IMR-90 (cell line): Measurements from ENCODE around the gene CAPN7. TPM values are rescaled to one million over a fixed set of nuclear protein-coding genes. Genes with fewer than 3 reads are reported as not detected.

Experiments used
- ATAC-seq: fragments of 200-7000 bp; cut with Tn5 transposase; 2 replicates; pipeline ENCODE4 v1.9.1; 2020; ENCODE audit warnings: low read depth, mild to moderate bottlenecking, moderate library complexity
- BruUV-seq: library from RNA; stranded (reverse); fragments of 400-500 nt; replicated peaks from 2 replicates; lab custom pipeline; 2021; lab: Mats Ljungman, UMichigan
- CTCF ChIA-PET: fragments of 300-600 bp; formaldehyde crosslinking; extraction: SDS; loops from one replicate; lab custom pipeline; 2021; ENCODE audit warnings: antibody characterized with exemption; lab: Yijun Ruan, JAX
- POLR2A ChIA-PET: fragments of 300-600 bp; sonication (Branson Sonifier 250); formaldehyde crosslinking; loops from one replicate; lab custom pipeline; 2022; ENCODE audit warnings: antibody characterized with exemption; ENCODE audit not compliant: unreplicated experiment; lab: Charles Lee
- DNase-seq: peaks from one replicate; pipeline ENCODE4 v3.0.0; 2013
- H2AFZ ChIP-seq: replicated peaks from 2 replicates; pipeline ENCODE3; 2013; ENCODE audit warnings: low read length, mild to moderate bottlenecking; ENCODE audit not compliant: poor library complexity
- H2AK5ac ChIP-seq: 2 replicates; pipeline ENCODE4 v1.6.1; 2013; ENCODE audit warnings: low read depth, low read length, inconsistent platforms
- H2AK9ac ChIP-seq: replicated peaks from 2 replicates; pipeline ENCODE3; 2013; ENCODE audit warnings: mild to moderate bottlenecking, low read depth, low read length, moderate library complexity; ENCODE audit not compliant: poor library complexity
- H2BK120ac ChIP-seq: 2 replicates; pipeline ENCODE4 v1.6.1; 2013; ENCODE audit warnings: low read depth, low read length, inconsistent platforms
- H2BK15ac ChIP-seq: 3 replicates; pipeline ENCODE4 v1.6.1; 2013; ENCODE audit warnings: low read depth, low read length, inconsistent platforms
- H2BK20ac ChIP-seq: 2 replicates; pipeline ENCODE4 v1.6.1; 2013; ENCODE audit warnings: low read depth, mild to moderate bottlenecking, inconsistent platforms, low read length, moderate library complexity
- H2BK5ac ChIP-seq: 2 replicates; pipeline ENCODE4 v1.6.1; 2013; ENCODE audit warnings: mild to moderate bottlenecking, low read depth, low read length, inconsistent platforms; ENCODE audit not compliant: poor library complexity, severe bottlenecking
- H3K14ac ChIP-seq: replicated peaks from 2 replicates; pipeline ENCODE4 v1.6.1; 2013; ENCODE audit warnings: low read depth, low read length, inconsistent platforms
- H3K18ac ChIP-seq: 2 replicates; pipeline ENCODE4 v1.6.1; 2013; ENCODE audit warnings: low read depth, low read length, control low read depth
- H3K23ac ChIP-seq: 2 replicates; pipeline ENCODE4 v1.6.1; 2013; ENCODE audit warnings: low read depth, low read length, inconsistent platforms
- H3K27ac ChIP-seq: 2 replicates; pipeline ENCODE4 v1.5.1; 2013; ENCODE audit warnings: mild to moderate bottlenecking, control low read depth, low read length; ENCODE audit not compliant: insufficient read depth
- H3K27me3 ChIP-seq: 2 replicates; pipeline ENCODE4 v1.6.1; 2013; ENCODE audit warnings: low read length; ENCODE audit not compliant: control insufficient read depth, insufficient read depth
- H3K36me3 ChIP-seq: 2 replicates; pipeline ENCODE4 v1.6.1; 2013; ENCODE audit warnings: low read length, mixed read lengths; ENCODE audit not compliant: control insufficient read depth, insufficient read depth
- H3K4ac ChIP-seq: 2 replicates; pipeline ENCODE4 v1.6.1; 2013; ENCODE audit warnings: low read depth, low read length, inconsistent platforms
- H3K4me1 ChIP-seq: 2 replicates; pipeline ENCODE4 v1.6.1; 2013; ENCODE audit warnings: low read length, mixed read lengths; ENCODE audit not compliant: control insufficient read depth, insufficient read depth
- H3K4me2 ChIP-seq: 2 replicates; pipeline ENCODE4 v1.6.1; 2013; ENCODE audit warnings: low read depth, mild to moderate bottlenecking, control low read depth, low read length, moderate library complexity
- H3K4me3 ChIP-seq: 2 replicates; pipeline ENCODE4 v1.5.1; 2013; ENCODE audit warnings: low read depth, mild to moderate bottlenecking, control low read depth, low read length, moderate library complexity; ENCODE audit not compliant: insufficient read depth
- H3K56ac ChIP-seq: 2 replicates; pipeline ENCODE4 v1.6.1; 2013; ENCODE audit warnings: low read length, inconsistent platforms; ENCODE audit not compliant: insufficient read depth; ENCODE audit errors: extremely low read depth
- H3K79me1 ChIP-seq, 2 experiments: 2 replicates each; pipeline ENCODE4 v1.6.1; 2013; ENCODE audit warnings: low read length in 2 of 2, inconsistent platforms in 1 of 2, low read depth in 1 of 2
- H3K9ac ChIP-seq: 2 replicates; pipeline ENCODE4 v1.6.1; 2013; ENCODE audit warnings: low read depth, low read length, control low read depth
- H3K9me1 ChIP-seq: 2 replicates; pipeline ENCODE4 v1.6.1; 2013; ENCODE audit warnings: low read length, inconsistent platforms; ENCODE audit not compliant: insufficient read depth
- H3K9me3 ChIP-seq: 2 replicates; pipeline ENCODE4 v1.6.1; 2013; ENCODE audit warnings: low read length; ENCODE audit not compliant: control insufficient read depth, insufficient read depth
- H4K20me1 ChIP-seq: 2 replicates; pipeline ENCODE4 v1.6.1; 2013; ENCODE audit warnings: low read length, inconsistent platforms; ENCODE audit not compliant: insufficient read depth
- H4K5ac ChIP-seq: 2 replicates; pipeline ENCODE4 v1.6.1; 2013; ENCODE audit warnings: mild to moderate bottlenecking, low read depth, low read length, control low read depth
- H4K8ac ChIP-seq, 2 experiments: 2 replicates each; pipeline ENCODE4 v1.6.1; 2013; ENCODE audit warnings: low read depth in 2 of 2, low read length in 2 of 2, control low read depth in 1 of 2, inconsistent platforms in 1 of 2
- H4K91ac ChIP-seq: 2 replicates; pipeline ENCODE4 v1.6.1; 2013; ENCODE audit warnings: low read depth, low read length, inconsistent platforms; ENCODE audit not compliant: insufficient read depth
- BHLHE40 ChIP-seq: fragments of 150-350 bp; IDR thresholded peaks from 2 replicates; pipeline ENCODE4 v1.6.1; 2016; ENCODE audit warnings: mild to moderate bottlenecking, low read depth, low read length
- CEBPB ChIP-seq: IDR thresholded peaks from 2 replicates; pipeline ENCODE4 v1.6.1; 2012; ENCODE audit warnings: low read depth, low read length, improper control_type of control experiment
- CHD1 ChIP-seq: IDR thresholded peaks from 2 replicates; pipeline ENCODE4 v1.6.1; 2012; ENCODE audit warnings: low read depth, low read length, improper control_type of control experiment
- MAFK ChIP-seq: IDR thresholded peaks from 2 replicates; pipeline ENCODE4 v1.6.1; 2012; ENCODE audit warnings: low read depth, low read length, improper control_type of control experiment
- MAZ ChIP-seq: IDR thresholded peaks from 2 replicates; pipeline ENCODE4 v1.6.1; 2012; ENCODE audit warnings: low read depth, mild to moderate bottlenecking, low read length, improper control_type of control experiment, moderate library complexity, borderline replicate concordance
- MXI1 ChIP-seq: IDR thresholded peaks from 2 replicates; pipeline ENCODE4 v1.6.1; 2012; ENCODE audit warnings: low read depth, mild to moderate bottlenecking, low read length, moderate library complexity, borderline replicate concordance
- NFE2L2 ChIP-seq: fragments of 150-350 bp; IDR thresholded peaks from 2 replicates; pipeline ENCODE4 v1.6.1; 2016; ENCODE audit warnings: low read depth, mild to moderate bottlenecking, low read length
- POLR2A ChIP-seq: IDR thresholded peaks from 2 replicates; pipeline ENCODE4 v1.6.1; 2012; ENCODE audit warnings: mild to moderate bottlenecking, low read depth, low read length
- RAD21 ChIP-seq: IDR thresholded peaks from 2 replicates; pipeline ENCODE4 v1.6.1; 2012; ENCODE audit warnings: low read length, improper control_type of control experiment
- RCOR1 ChIP-seq: IDR thresholded peaks from 2 replicates; pipeline ENCODE4 v1.6.1; 2012; ENCODE audit warnings: mild to moderate bottlenecking, low read length, improper control_type of control experiment; ENCODE audit not compliant: insufficient replicate concordance
- RFX5 ChIP-seq: IDR thresholded peaks from 2 replicates; pipeline ENCODE4 v1.8.0; 2012; ENCODE audit warnings: low read depth, mild to moderate bottlenecking, low read length, moderate library complexity
- SMC3 ChIP-seq: fragments of 150-350 bp; IDR thresholded peaks from 2 replicates; pipeline ENCODE4 v1.6.1; 2016; ENCODE audit warnings: low read depth, mild to moderate bottlenecking, antibody characterized with exemption, low read length, moderate library complexity
- USF2 ChIP-seq: fragments of 150-350 bp; IDR thresholded peaks from 2 replicates; pipeline ENCODE4 v1.6.1; 2017; ENCODE audit warnings: mild to moderate bottlenecking, antibody characterized with exemption, low read length, low read depth
- WGBS, 2 experiments: methylation state at CpG; one replicate each; pipeline versions ENCODE4 v1.1.5 to v1.1.7; 2013; ENCODE audit warnings: missing lambda C conversion rate in 2 of 2; ENCODE audit not compliant: insufficient read length in 1 of 2; ENCODE audit errors: extremely low coverage in 2 of 2; 5-methylcytosine and 5-hydroxymethylcytosine counted together
- dilution Hi-C: fragments of 300-500 bp; cut with HindIII; formaldehyde crosslinking; loops from one replicate; pipeline ENCODE4 v1.14.3; 2018; ENCODE audit warnings: low sequenced_read_pairs; ENCODE audit not compliant: unreplicated experiment
- in situ Hi-C: fragments of 300-500 bp; cut with MboI; formaldehyde crosslinking; loops from 3 replicates; pipeline ENCODE4 v1.14.3; 2019; ENCODE audit warnings: low sequenced_read_pairs, inconsistent platforms, mixed read lengths
- intact Hi-C: fragments of 100-400 bp; cut with micrococcal nuclease; formaldehyde crosslinking; loops from 2 replicates; pipeline ENCODE4 v1.10.0; 2022
- polyA plus RNA-seq, 3 experiments: library from polyadenylated mRNA; depleted of rRNA; stranded (reverse); fragments of >200 nt; gene quantifications; 2 replicates each; pipeline ENCODE4 v1.2.3, GENCODE V29; 2012; ENCODE audit warnings: low replicate concordance in 1 of 3
- total RNA-seq: library from RNA; depleted of rRNA; stranded (reverse); fragments of >200 nt; gene quantifications from 2 replicates; pipeline ENCODE4 v1.2.3, GENCODE V29; 2012
- TF ChIP-seq, protein P1 (sequence below): conservative IDR thresholded peaks from 2 replicates; pipeline ENCODE4 v1.5.1; 2012; ENCODE audit warnings: mild to moderate bottlenecking, low read depth, low read length, improper control_type of control experiment
- TF ChIP-seq, protein P2 (sequence below): fragments of 150-350 bp; IDR thresholded peaks from 2 replicates; pipeline ENCODE4 v1.6.1; 2016; ENCODE audit warnings: low read depth, mild to moderate bottlenecking, low read length, moderate library complexity, borderline replicate concordance

CAPN7 gene
- total and polyA plus RNA-seq, 2 of the 4 experiments (the other 2 are of a cell fraction) = 14.5 to 21.3 TPM

DNA sequence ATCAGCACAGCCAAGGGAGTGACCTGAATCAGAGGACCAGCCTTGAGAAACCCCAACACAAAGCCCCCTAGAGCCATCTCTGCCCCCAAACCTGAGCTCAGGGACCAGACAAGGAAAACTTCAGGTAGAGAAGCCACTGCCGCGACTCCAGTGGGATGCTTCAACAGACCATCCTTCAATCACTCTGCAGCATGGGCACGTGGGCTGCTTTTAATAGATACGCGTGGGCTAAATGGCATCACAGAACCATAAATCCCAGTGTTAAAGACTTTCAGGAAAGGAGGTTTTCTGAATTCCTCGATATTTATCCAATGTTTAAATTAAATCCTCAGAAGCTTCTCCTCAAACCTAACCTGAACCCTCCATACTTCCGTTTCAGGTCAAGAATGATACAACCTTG lies 95.7 kb downstream of the CAPN7 start:
- H2AFZ ChIP-seq = no peak overlapping the region
- H3K23ac ChIP-seq = no peak overlapping the region
- no peak overlapping the region for H4K91ac ChIP-seq
- dilution Hi-C loops = no loop called here
- H3K18ac ChIP-seq = no peak overlapping the region
- H3K4me1 ChIP-seq = peaks cover 2% of the 10 kb centered on the region; the same call in 1 of the 2 replicates
- no peak overlapping the region for H3K14ac ChIP-seq
- no peak overlapping the region for H2AK5ac ChIP-seq
- peaks cover 2 to 4% of the 10 kb centered on the region in 2 experiments; a peak in 1 of 4 replicates for H3K79me1 ChIP-seq
- intact Hi-C loops = no loop called here
- no peaks in the 10 kb centered on the region for H3K27me3 ChIP-seq
- H4K5ac ChIP-seq = no peak overlapping the region
- no peaks in the 10 kb centered on the region for H4K20me1 ChIP-seq
- no peak for TF ChIP-seq RCOR1
- no peak for TF ChIP-seq BHLHE40
- no peak for TF ChIP-seq USF2
- TF ChIP-seq RFX5 = no peak
- TF ChIP-seq, protein P1, sequence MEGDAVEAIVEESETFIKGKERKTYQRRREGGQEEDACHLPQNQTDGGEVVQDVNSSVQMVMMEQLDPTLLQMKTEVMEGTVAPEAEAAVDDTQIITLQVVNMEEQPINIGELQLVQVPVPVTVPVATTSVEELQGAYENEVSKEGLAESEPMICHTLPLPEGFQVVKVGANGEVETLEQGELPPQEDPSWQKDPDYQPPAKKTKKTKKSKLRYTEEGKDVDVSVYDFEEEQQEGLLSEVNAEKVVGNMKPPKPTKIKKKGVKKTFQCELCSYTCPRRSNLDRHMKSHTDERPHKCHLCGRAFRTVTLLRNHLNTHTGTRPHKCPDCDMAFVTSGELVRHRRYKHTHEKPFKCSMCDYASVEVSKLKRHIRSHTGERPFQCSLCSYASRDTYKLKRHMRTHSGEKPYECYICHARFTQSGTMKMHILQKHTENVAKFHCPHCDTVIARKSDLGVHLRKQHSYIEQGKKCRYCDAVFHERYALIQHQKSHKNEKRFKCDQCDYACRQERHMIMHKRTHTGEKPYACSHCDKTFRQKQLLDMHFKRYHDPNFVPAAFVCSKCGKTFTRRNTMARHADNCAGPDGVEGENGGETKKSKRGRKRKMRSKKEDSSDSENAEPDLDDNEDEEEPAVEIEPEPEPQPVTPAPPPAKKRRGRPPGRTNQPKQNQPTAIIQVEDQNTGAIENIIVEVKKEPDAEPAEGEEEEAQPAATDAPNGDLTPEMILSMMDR = no peak
- no peak for TF ChIP-seq MAFK
- TF ChIP-seq, protein P2, sequence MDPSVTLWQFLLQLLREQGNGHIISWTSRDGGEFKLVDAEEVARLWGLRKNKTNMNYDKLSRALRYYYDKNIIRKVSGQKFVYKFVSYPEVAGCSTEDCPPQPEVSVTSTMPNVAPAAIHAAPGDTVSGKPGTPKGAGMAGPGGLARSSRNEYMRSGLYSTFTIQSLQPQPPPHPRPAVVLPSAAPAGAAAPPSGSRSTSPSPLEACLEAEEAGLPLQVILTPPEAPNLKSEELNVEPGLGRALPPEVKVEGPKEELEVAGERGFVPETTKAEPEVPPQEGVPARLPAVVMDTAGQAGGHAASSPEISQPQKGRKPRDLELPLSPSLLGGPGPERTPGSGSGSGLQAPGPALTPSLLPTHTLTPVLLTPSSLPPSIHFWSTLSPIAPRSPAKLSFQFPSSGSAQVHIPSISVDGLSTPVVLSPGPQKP = no peak
- TF ChIP-seq POLR2A = no peak
- TF ChIP-seq SMC3 = no peak
- TF ChIP-seq NFE2L2 = no peak
- TF ChIP-seq MXI1 = no peak
- TF ChIP-seq RAD21 = no peak
- no peak for TF ChIP-seq MAZ
- TF ChIP-seq CEBPB = no peak
- TF ChIP-seq CHD1 = no peak
- no peak overlapping the region for H3K9ac ChIP-seq
- no peak overlapping the region for H2BK15ac ChIP-seq
- DNase-seq (no peak), ATAC-seq (no peak)
- H2BK120ac ChIP-seq = no peak overlapping the region
- no peak overlapping the region for H3K4me3 ChIP-seq
- no peaks in the 10 kb centered on the region for H3K9me3 ChIP-seq
- no peaks in the 10 kb centered on the region for H3K36me3 ChIP-seq
- in situ Hi-C loops = no loop called here
- no peak overlapping the region for H4K8ac ChIP-seq
- no peak overlapping the region for H3K4me2 ChIP-seq
- H2BK5ac ChIP-seq = no peak overlapping the region
- POLR2A ChIA-PET = no interaction called here
- WGBS, 2 experiments = 100% methylated on average over 2 of the region's 7 CpGs; no CpG with 5 or more reads in 1 of the 2 experiments
- H3K9me1 ChIP-seq = peaks cover 11% of the 10 kb centered on the region
- H3K56ac ChIP-seq = no peak overlapping the region
- H2BK20ac ChIP-seq = no peak overlapping the region
- H3K4ac ChIP-seq = no peak overlapping the region
- CTCF ChIA-PET = no interaction called here
- no peak overlapping the region for H2AK9ac ChIP-seq
- H3K27ac ChIP-seq = no peak overlapping the region
- BruUV-seq = no TSS peak
